Activated CD4-positive, alpha-beta T cell treated with anti-CD3 and anti-CD28 coated beads, Interleukin-2, amount 50 U/mL, for 24 hours (primary cell): ENCODE results near the gene AHCTF1.
"Not testable (repeated sequence)": the region's sequence is repeated elsewhere in the genome, so short reads cannot be mapped to it uniquely, and the experiment has no call there.

Experiments
- DNase-seq, 2 donors: peaks; one replicate each; pipeline ENCODE4 v3.0.0-alpha.2; 2020; ENCODE audit warnings: low read depth in 1 of 2, low spot score in 1 of 2

AHCTF1 gene

GRCh38 chr1:246837418-246838117, 94.2 kb downstream of the AHCTF1 start:
- DNase-seq = no peak

GRCh38 chr1:246836209-246836966, 95.4 kb downstream of the AHCTF1 start:
- DNase-seq = no peak

- DNase-seq = no peak
Measured at GRCh38 chr1:246831543-246831942, 100.2 kb downstream of the AHCTF1 start.

GRCh38 chr1:246828818-246829217, 102.9 kb downstream of the AHCTF1 start:
- no peak for DNase-seq

- DNase-seq = no peak
Measured at GRCh38 chr1:246827396-246827795, 104.4 kb downstream of the AHCTF1 start.

GRCh38 chr1:246825557-246826175, 106.1 kb downstream of the AHCTF1 start:
- DNase-seq = no peak

GRCh38 chr1:246824541-246824940, 107.2 kb downstream of the AHCTF1 start:
- DNase-seq = no peak

- DNase-seq = not testable (repeated sequence)
Measured at GRCh38 chr1:246822154-246822553, 109.6 kb downstream of the AHCTF1 start.

- DNase-seq = no peak
Measured at GRCh38 chr1:246820666-246821065, 111.1 kb downstream of the AHCTF1 start.

- peak in 1 of 2 donors; percentile 11 for DNase-seq
Measured at GRCh38 chr1:246817778-246818177, 114.0 kb downstream of the AHCTF1 start.

GRCh38 chr1:246815693-246816270, 116.0 kb downstream of the AHCTF1 start:
- no peak for DNase-seq

GRCh38 chr1:246814890-246815289, 116.9 kb downstream of the AHCTF1 start:
- DNase-seq = no peak

- not testable (repeated sequence) for DNase-seq
Measured at GRCh38 chr1:246813325-246813724, 118.4 kb downstream of the AHCTF1 start.

- DNase-seq = no peak
Measured at GRCh38 chr1:246811985-246812384, 119.8 kb downstream of the AHCTF1 start.

- DNase-seq = no peak
Measured at GRCh38 chr1:246809473-246809872, 122.3 kb downstream of the AHCTF1 start.

- DNase-seq = no peak
Measured at GRCh38 chr1:246805135-246805716, 126.5 kb downstream of the AHCTF1 start.

GRCh38 chr1:246803883-246804282, 127.9 kb downstream of the AHCTF1 start:
- no peak for DNase-seq

- no peak for DNase-seq
Measured at GRCh38 chr1:246803373-246803772, 128.4 kb downstream of the AHCTF1 start.

- DNase-seq = no peak
Measured at GRCh38 chr1:246801241-246802020, 130.3 kb downstream of the AHCTF1 start.

GRCh38 chr1:246800756-246801155, 131.0 kb downstream of the AHCTF1 start:
- DNase-seq = no peak

- DNase-seq = no peak
Measured at GRCh38 chr1:246800356-246800755, 131.4 kb downstream of the AHCTF1 start.
